C4-2B (cell line): ENCODE measurements around the gene LNPEP.

Source experiments
- H3K27ac ChIP-seq: fragments of 450-650 bp; 2 replicates; pipeline ENCODE4 v1.5.1; 2017
- ZFX ChIP-seq: fragments of 450-650 bp; IDR thresholded peaks from 2 replicates; pipeline ENCODE4 v1.6.1; 2017
- TF ChIP-seq, protein P1 (sequence below): fragments of 450-650 bp; conservative IDR thresholded peaks from 2 replicates; pipeline ENCODE4 v1.5.1; 2017; ENCODE audit warnings: mild to moderate bottlenecking

The LNPEP gene

DNA sequence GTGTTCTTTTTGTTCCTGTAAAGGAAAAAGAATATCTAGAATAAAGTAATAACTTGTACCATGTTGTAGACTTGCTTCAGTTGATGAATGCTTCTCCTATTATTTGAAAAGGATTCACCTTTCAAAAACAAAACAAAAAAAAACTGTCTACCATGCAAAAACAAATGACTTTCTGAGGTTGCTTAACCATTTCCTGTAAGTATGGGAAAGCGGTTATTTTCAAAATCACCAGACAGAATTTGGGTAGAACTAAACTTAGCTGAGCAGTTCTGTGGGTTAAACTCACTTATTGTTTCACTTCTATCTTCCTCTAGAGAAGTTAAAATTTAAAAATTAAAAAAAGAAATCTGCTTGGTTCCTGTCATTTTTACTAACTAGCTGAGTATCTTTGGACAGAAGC lies 25.2 kb downstream of the LNPEP start:
- H3K27ac ChIP-seq, result no peak overlapping the region
- TF ChIP-seq, protein P1, sequence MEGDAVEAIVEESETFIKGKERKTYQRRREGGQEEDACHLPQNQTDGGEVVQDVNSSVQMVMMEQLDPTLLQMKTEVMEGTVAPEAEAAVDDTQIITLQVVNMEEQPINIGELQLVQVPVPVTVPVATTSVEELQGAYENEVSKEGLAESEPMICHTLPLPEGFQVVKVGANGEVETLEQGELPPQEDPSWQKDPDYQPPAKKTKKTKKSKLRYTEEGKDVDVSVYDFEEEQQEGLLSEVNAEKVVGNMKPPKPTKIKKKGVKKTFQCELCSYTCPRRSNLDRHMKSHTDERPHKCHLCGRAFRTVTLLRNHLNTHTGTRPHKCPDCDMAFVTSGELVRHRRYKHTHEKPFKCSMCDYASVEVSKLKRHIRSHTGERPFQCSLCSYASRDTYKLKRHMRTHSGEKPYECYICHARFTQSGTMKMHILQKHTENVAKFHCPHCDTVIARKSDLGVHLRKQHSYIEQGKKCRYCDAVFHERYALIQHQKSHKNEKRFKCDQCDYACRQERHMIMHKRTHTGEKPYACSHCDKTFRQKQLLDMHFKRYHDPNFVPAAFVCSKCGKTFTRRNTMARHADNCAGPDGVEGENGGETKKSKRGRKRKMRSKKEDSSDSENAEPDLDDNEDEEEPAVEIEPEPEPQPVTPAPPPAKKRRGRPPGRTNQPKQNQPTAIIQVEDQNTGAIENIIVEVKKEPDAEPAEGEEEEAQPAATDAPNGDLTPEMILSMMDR, result no peak
- no peak for TF ChIP-seq ZFX

DNA sequence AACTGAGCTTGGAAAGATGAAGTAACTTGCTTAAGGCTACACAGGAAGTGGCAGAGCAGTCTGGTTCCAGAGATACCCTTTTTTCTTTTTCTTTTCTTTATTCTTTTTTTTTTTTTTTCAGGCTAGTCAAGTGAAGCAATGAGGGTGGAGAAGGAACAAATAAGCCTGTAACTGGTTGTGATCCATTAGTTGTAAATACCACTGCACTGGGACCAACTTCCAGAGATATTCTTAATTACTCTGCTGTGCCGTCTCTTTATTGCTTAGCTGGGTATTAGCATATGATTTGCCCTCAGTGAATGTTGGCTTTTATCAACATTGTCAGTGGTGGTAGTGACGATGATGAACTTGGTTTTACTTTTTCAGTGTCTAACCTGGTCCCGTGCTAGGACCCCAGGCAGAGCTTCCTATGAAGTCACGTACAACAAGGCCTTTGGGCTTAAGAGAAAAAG lies 26.7 kb downstream of the LNPEP start:
- no peak overlapping the region for H3K27ac ChIP-seq
- TF ChIP-seq, protein P1, result no peak
- TF ChIP-seq ZFX, result no peak

DNA sequence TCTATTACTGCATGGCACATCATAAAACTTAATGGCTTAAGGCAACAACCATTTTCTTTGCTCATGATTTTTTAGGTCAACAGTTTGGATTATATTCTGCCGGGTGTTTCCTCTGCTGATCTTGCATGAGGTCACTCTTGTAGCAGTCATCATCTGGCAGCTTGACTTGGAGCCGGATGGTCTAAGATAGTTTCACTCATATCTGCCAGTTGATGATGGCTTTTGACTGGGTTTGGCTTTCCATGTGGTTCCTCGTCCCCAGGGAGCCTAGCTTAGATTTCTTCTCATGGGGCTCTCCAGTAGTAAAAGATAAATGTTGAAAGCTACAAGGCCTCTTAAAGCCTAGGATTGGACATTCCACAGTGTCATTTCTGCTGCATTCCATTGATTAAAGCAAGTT lies 27.4 kb downstream of the LNPEP start:
- TF ChIP-seq, protein P1, result no peak
- TF ChIP-seq ZFX, result no peak
- no peak overlapping the region for H3K27ac ChIP-seq

DNA sequence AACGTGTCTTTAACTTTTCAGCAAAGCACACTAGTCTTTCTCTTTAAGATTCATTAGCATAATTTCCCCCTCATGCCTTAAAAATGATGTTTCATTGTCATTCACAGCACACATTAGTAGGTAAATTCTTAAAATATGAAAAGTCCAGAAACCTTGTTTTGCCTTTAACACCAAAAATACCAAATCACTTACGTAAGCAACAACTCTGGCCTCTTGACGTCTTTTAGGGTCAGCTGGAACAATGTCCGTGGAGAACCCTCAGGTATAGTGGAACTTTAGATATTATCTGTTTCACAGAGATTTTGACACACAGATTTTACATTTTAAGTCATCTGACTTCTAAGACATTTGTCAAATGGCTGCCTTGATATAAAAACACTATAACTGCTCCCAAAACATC lies 30.9 kb downstream of the LNPEP start:
- no peak overlapping the region for H3K27ac ChIP-seq
- no peak for TF ChIP-seq ZFX
- TF ChIP-seq, protein P1, result no peak

DNA sequence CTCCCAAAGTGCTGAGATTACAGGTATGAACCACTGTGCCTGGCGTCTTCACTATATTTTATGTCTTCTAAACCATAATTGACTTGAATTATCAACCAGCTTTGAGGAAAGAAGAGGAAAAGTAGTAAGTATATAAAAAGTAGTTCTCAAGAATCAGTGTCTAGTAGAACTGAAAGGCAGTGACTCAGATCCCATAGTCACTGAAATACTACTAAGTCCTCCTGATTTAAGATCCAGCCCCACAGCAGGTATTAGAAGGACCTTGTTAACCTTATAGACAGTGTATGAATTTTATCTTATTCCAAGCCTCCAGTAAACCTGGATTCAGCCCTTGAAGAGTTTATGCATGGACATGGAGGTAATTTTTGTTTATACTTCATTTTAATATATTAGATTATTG lies 31.5 kb downstream of the LNPEP start:
- no peak overlapping the region for H3K27ac ChIP-seq
- TF ChIP-seq, protein P1, result no peak
- TF ChIP-seq ZFX, result no peak

DNA sequence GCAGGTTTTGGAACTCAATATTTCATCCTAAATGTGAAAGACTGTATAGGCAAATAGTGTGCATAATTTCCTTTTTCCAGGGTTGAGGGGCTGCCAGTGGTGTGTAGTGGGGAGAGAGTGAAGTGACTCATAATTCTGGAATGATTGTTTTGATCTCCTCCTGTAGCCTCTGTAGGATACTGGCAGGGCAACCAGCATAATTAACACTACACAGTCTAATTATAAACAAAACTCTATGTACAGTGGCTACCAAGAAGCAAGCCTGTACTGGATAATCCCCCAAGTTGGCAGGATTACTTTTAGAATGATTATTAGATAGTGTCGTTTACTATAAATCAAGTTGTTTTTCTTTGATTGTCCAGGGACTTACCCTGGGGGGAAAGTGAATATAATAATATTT lies 32.2 kb downstream of the LNPEP start:
- H3K27ac ChIP-seq, result no peak overlapping the region
- TF ChIP-seq ZFX, result no peak
- TF ChIP-seq, protein P1, result no peak

DNA sequence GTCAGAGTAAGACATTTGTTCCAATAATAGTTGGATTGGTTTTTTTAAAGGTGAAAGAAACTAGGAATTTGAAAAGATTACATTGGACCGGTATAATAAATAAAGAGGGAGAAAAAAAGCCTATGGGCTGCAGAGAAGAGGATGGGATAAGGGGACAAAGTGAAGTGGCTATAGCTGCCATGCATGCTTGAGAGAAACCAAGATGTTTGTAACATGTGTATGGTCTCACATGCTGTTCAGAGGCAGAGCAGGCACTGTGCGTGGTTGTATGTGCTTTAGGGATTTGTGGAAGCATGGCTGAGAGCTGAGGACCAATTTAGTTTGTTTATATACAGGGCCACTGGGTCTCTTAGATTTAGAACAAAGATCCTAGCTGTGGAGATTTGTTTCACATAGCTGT lies 32.7 kb downstream of the LNPEP start:
- no peak overlapping the region for H3K27ac ChIP-seq
- TF ChIP-seq, protein P1, result no peak
- no peak for TF ChIP-seq ZFX
